Stimulated activated CD8-positive, alpha-beta memory T cell treated with anti-CD3 and anti-CD28 coated beads, Interleukin-15, amount 100 ng/mL, for 48 hours (primary cell): ENCODE measurements around the gene DNAAF3.
"Not testable (repeated sequence)": the region's sequence is repeated elsewhere in the genome, so short reads cannot be mapped to it uniquely, and the experiment has no call there.

Experiments used
- DNase-seq, 2 donors: peaks; one replicate each; pipeline ENCODE4 v3.0.0-alpha.2; 2020; ENCODE audit warnings: low read depth in 2 of 2

The DNAAF3 gene

DNA sequence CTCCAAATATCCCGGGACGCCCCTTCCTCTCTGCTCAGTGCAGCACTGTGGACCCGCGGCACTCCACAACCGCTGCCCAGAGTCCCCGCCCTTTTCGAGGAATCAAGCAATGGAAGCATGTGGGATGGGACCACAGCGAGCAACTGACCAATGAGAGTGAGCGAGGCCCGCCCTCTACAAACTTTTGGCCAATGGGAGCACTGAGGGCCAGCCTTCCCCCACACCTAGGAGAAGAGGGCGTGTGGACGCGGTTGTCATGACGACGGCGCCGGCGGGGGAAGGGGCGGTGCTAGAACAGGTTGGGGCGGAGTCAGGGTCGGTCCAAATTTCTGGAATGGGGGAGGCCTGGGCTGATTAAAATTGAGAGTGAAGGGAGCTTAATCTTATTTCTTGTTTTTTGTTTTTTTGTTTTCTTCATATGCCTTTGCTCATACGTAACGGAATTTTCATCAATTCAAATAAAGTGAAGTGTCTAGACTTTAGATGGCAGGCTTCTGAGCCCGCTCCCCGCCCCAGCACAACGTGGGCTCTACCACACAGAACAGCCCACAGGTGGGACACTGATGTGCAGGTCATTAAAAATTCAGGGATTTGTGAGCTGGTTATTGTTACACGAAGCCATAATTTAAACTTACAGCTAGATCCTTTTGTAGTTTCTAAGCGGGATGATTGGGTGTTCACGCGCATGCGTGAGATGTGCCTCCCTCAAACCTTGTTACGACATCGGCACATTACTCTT is at the start of gene DNAAF3:
Gene DNAAF3, minus strand, starts transcription at position 84 of the 739 bp plus-strand sequence. CDS start 200 bp downstream, outside the sequence.
- DNase-seq: peak; percentile 65 to 80

DNA sequence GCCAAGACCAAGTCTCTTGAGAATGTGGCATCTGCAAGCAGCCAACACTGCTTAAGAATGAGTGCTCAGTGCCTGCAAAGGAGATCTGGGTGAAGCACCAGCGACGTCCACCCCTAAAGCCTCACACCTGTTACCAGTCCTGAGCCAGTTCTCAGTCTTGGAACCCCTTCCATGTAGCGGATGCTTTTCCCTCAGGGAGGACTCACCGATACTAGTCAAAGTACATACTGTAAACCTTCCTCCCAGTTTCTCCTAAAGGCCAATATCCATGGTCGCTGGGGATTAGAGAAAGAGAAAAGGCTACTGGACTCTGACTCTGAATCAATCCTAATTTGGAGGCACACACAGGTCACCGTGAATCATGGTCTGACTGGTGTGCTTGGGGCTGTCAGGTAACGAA is 47.1 kb upstream of the DNAAF3 start:
- no peak for DNase-seq

DNA sequence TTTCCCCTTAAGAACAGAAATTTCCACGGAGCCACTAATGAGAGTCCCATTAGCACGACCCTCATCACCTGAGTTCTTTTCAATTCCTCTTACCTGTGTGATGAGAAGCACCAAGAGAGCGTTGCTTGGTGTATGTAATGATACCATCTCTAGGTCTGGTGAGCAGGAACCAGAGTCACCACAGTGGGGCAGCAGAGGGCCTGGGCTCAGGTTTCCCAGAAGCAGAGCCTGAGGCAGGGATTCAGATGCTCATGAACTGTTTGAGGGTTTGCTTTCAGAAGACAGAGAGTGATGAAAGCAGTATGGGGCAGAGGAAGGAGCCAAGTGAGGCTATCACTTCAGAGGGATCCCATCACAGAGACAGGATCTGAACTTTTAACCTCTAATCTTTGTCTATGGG is 46.0 kb upstream of the DNAAF3 start:
- DNase-seq: peak; percentile 19 to 38

- DNase-seq: no peak
These were observed 43.5 kb upstream of the DNAAF3 start for GRCh38 chr19:55209693-55210472.

DNA sequence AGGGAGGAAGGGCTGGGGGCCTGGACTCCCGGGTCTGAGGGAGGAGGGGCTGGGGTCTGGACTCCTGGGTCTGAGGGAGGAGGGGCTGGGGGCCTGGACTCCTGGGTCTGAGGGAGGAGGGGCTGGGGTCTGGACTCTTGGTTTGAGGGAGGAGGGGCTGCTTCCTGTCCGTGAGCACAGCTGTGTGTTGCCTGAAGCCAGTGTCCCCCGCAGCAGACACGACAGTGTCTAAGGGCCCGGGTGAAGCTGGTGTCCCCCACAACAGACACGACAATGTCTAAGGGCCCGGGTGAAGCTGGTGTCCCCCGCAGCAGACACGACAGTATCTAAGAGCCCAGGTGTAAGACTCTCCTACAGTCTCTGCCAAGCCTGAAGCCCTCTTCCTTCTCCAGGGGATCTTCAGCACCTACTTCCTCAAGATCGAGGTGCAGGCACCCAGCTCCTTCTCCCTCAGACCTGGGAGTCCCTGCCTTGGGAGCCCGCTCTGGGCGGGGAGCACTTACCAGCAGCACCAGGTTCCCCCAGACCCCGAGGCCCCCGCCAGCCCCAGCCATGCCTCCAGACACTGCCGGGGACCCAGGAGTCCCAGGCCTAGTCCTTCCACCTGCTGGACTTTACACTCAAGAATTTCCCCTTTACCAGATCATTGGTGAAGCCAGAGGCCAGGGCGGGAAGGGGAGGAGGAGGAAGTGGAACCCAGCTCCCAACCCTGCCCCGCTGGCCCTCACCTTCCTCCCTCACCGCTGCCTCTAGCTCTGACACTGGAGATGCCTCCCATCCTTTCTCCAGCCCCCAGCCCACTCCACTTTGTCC is 42.7 kb upstream of the DNAAF3 start, which contains the start of gene PTPRH:
Gene PTPRH, minus strand, starts transcription at position 622 of the 813 bp plus-strand sequence. Its CDS starts 68 bp downstream, at position 554.
- DNase-seq: no peak

GRCh38 chr19:55206664-55207500 is 40.5 kb upstream of the DNAAF3 start:
- DNase-seq: peak; percentile 33 to 52

- not testable (repeated sequence) for DNase-seq
These were observed 35.8 kb upstream of the DNAAF3 start for GRCh38 chr19:55202199-55202598.

DNA sequence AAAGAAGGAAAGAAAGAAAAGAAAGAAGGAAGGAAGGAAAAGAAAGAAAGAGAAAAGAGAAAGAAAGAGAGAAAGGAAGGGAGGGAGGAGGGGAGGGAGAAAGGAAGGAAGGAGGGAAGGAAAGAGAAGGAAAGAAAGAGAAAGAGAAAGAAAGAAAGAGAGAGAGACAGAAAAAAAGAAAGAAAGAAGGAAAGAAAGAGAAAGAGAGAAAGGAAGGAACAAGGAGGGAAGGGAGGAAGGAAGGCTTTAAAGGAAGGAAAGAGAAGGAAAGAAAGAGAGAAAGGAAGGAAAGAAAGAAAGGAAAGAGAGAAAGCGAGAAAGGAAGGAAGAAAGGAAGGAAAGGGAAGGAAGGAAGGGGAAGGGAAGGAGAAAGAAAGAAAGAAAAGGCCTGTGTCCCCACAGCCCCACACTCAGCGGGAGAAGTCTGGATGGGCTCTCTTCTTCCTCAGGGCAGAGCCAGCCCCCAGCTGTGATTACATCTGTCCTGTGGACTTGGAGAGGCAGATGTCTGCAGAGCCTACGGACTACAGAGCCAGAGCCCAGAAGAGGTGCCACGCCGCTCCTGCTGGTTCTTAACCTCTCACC is 33.3 kb upstream of the DNAAF3 start:
- no peak for DNase-seq

GRCh38 chr19:55198651-55199050 is 32.2 kb upstream of the DNAAF3 start:
- DNase-seq: no peak

DNA sequence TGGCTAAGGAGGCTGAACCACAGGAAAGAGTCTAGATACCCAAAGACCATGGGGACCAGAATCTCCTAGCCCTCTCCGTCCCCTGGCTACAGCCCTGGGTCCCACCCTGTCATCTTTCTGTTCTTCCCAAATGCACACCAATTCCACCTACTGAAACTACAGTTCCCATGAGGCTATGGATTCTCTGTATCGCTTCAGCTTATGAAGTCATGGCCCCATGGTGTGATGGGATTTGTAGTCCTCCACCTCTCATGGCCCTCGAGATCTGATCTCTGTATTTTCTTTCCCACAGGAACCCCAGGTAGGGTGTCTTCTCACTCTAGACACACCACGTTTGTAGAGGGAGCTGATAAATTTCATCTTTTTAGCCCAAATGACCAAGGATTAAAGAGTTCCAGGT is 31.1 kb upstream of the DNAAF3 start:
- DNase-seq: no peak

DNA sequence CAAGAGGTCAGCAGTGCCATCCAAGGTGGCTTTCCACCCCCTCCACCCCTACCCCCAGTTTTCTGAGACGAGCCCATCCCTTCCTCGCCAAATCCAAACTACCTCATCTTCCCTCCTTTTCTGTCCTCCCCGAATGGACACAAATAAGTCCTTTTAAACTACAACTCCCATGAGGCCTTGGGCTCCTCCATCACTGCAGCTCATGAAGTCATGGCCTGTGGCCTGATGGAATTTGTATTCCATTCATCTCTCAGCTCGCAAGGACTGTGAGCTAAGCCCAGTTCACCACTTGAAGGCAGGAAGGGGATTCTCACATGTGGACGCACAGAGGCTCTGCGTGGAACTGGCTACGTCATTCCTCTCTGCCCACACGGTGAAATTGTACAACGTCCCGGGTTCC is 30.4 kb upstream of the DNAAF3 start:
- no peak for DNase-seq

GRCh38 chr19:55193481-55193880 is 27.1 kb upstream of the DNAAF3 start:
- no peak for DNase-seq

GRCh38 chr19:55189403-55189835 is 23.0 kb upstream of the DNAAF3 start:
- no peak for DNase-seq

DNA sequence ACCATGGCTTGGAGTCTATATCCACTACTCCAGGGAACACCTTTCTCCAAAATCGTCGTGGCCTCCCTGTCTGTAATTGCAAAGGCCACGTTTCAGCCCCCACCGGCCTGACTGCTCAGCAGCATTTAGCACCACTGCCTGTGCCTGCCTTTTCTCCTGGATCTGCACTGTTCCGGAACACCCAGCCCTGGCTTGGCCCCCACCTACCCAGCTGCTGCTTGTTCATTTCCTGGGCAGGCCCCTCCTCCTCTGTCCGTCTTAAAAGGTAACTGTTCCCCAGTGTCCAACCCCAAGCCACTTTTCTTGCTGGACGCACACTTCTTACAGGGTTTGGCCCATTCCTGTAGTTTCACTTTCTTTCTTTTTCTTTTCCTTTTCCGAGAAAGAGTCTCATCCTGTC is 22.2 kb upstream of the DNAAF3 start:
- DNase-seq: no peak

DNA sequence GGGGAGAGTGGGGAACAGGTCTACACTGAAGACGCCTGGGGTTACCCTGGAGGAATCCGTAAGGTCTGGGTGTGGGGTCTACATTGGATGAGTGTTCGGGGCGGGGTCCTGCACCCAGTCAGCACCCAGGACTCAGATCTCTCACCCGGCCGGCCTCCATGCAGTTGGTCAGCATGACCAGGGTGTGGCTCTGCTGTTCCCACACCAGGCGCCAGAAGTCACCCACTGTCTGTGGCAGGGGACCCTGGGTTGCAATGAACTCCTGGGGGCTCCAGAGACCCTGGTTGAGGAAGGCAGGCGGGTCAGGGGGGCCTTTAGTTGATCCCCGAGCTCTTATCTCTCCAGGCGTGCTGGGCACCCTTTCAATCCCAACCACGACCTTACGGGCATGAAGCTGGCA is 19.7 kb upstream of the DNAAF3 start:
- no peak for DNase-seq

DNA sequence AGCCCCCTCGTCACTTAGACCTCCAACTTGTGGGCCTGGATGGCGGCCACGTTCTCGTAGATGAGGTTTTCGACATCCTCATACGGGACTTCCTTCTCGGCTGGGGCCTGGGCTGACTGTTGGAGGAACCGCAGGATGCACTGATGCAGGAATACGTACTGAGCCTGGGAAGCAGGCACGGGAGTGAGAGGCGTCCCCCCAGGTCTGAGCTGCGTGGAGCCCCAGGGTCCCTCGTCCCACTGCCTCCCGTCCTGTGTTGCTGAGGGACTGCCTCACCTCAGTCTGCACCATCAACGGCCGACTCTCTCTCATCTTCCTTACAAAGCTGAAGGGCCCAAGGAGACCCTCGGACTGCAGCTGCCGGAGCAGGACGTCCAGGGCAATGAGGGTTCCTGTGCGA is 15.3 kb upstream of the DNAAF3 start:
- no peak for DNase-seq

GRCh38 chr19:55179606-55180484 is 13.4 kb upstream of the DNAAF3 start, which contains the start of gene SYT5:
Gene SYT5, minus strand, starts transcription at chr19:55180289. Its CDS starts 1,248 bp downstream, at chr19:55179041.
- no peak for DNase-seq

- DNase-seq: peak; percentile 87 to 91
These were observed 12.6 kb upstream of the DNAAF3 start for GRCh38 chr19:55178781-55179599.

- DNase-seq: no peak
These were observed 9.7 kb upstream of the DNAAF3 start for GRCh38 chr19:55176076-55176475.
